Glomerular visceral epithelial cell (primary cell): ENCODE results near the gene CRELD2.
A peak's percentile ranks its signal among the peaks of the same experiment; 100 is the strongest.

Source experiments
- DNase-seq: peaks from one replicate; pipeline ENCODE4 v3.0.0-alpha.2; 2016; ENCODE audit errors: extremely low spot score

Gene CRELD2

GRCh38 chr22:49967706-49968208 lies 49.3 kb downstream of the CRELD2 start:
- DNase-seq, result no peak

DNA sequence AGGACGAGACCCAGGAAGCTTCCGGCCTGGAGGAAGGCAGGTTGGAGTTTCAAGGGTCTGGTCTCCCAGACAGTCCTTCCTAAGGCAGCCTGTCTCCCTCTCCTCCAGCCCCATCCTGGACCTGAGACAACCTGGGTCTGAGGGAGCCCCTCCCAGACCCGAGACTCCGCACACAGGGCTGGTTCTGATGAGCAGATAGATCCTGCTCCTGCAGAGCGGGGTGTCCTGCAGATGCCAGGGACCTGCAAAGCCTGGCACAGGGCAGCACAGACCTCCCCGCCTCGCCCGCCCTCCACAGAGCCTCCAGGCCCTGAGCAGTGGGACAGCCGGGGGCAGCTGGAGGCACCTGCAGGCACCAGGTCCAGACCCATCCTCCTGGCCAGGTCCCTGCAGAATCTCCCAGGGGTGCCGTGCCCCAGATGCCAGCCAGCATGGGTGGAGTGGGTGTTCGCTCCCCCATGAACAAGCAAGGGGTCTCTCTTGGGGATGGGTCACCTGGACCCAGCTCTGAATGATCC lies 49.9 kb downstream of the CRELD2 start:
- no peak for DNase-seq

DNA sequence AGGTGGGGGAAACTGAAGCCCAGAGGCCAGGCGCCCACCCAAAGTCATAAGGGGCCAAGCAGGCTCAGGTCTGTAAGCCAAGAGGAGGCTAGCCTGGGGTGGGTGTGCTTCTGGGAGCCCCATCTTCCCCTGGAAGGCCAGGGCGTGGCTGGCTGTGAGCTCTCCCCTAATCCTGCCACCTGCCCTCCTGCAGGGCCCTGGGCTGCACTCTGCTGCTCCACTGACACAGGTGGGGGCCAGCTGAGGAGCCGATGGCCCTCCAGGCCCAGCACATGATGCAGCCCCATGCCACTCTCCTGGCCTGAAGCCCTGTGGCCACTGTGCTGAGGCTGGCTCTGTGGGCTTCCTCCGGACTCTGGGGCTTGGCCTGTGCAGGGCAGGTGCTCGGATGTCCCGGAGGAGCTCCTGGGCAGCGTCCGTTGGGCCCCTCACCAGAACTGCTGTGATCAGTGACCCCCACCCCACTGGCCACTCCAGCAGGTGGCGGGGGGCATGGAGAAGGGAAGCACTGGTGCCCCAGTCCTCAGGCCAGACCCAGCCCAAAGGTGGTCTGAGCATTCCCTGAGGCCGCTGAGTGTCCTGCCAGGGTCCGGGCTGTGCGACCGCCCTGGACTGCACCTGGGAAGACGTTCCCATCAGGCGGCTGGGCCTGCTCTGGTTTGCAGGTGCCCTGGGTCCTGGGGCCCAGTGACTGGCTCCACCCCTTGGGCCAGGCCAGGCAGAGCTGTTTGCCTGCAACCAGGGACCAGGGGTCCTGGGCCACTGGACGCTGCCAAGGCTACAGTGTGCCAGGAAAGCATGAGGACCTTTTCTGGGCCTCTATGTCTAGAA lies 50.6 kb downstream of the CRELD2 start:
- no peak for DNase-seq

DNA sequence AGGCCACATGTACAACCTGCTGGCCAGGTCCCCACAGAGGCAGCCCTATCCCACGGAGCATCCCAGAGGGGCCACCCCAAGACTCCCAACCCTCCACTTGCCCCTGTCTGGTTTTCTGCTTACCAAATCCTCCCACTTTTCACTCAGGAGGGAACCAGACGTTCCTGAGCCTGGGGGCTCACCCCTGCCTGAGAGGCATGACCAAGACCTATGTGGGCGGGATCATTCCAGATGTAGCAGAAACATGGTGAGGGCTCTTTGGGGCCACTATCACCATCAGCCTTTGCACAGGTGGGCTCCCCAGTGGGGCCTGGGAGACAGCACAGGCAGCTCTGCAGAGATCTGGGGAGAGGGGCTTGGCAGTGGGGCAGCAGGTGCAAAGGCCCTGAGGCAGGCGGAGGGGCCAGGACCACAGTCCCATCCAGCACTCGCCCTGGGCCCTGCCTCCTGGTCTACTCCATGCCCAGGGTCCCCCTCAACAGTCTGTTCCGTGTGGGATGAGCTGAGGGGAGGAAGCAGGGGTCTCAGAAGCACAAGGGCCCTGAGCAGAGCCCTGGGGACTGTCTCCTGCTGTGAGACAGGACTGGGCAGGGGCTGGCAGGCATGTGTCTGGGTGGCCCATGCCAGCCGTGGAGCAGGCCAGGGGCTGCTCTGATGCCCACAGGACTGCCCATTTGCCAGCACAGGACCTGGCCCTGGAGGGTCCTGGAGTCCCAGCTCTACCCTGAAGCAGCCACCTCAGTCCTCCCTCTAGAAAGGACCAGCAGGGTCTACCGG lies 51.5 kb downstream of the CRELD2 start:
- DNase-seq, result no peak

GRCh38 chr22:49970528-49971231 lies 52.2 kb downstream of the CRELD2 start:
- peak; percentile 96 for DNase-seq

GRCh38 chr22:49971232-49972162 lies 53.1 kb downstream of the CRELD2 start:
- DNase-seq, result peak; percentile 50

GRCh38 chr22:49972163-49973017 lies 54.0 kb downstream of the CRELD2 start:
- no peak for DNase-seq

GRCh38 chr22:49973018-49973961 lies 54.9 kb downstream of the CRELD2 start:
- DNase-seq, result no peak

DNA sequence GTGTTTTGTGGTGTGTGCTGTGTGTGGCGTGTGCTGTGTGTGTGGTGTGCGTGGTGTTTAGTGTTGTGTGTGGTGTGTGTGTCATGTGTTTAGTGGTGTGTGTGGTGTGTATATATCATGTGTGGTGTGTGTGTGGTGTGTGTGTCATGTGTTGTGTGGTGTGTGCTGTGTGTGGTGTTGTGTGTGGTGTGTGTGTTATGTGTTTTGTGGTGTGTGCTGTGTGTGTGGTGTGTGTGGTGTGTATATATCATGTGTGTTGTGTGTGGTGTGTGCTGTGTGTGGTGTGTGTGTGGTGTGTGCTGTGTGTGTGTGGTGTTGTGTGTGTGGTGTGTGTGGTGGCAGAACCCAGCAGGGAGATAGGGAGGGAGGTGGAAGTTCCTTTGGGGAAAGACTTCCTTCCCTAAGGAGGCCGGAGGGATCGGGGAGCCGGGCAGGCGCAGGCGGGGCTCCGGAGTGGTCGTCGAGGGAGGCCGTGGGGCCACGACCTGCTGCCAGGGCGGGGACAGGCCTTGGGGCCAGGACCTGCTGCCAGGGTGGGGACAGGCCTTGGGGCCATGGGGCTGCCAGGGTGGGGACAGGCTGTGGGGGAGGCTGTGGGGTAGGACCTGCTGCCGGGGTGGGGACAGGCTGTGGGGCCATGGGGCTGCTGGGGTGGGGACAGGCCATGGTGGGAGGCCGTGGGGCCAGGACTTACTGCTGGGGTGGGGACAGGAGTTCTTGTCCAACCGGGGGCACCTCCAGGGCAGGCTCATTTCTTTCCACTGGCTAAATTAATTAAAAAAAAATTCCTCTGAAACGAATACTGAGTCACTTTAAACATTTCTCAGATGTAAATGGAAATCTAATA lies 57.3 kb downstream of the CRELD2 start:
- no peak for DNase-seq

DNA sequence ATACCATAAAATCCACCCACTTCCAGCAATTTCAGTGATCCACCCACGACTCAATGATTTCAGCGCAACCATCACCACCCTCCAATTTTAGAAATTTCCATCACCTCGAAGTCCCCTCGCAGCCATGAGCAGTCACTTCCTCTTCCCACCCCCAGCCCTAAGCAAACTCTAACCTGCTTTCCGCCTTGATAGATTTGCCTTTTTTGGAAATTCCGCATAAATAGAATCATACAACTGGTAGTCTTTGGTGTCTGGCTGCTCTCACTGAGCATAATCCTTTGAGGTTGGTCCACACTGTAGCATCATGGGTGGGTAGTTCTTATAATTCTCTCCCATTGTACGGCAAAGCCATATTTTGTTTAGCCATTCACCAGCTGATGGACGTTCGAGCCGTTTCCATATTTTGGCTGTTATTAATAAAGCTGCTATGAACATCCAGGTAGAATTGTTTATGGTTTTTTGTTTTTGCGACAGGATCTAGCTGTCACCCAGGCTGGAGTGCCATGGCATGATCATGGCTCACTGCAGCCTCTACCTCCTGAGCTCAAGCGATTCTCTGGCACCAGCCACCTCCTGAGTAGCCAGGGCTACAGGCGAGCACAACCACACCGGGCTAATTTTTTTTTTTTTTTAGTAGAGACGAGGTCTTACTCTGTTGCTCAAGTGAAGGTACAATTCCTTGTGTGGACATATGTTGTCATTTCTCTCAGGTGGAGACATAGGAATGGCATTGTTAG lies 58.2 kb downstream of the CRELD2 start:
- no peak for DNase-seq
